HL-60/S4 treated with retinoic acid at 250 ng/mL for 4 days and 3 days (cell line): Measurements from ENCODE around the gene ABHD16B.
"Not testable (repeated sequence)": the region's sequence is repeated elsewhere in the genome, so short reads cannot be mapped to it uniquely, and the experiment has no call there.

Source experiments
- in situ Hi-C: fragments of 300-500 bp; cut with MboI; formaldehyde crosslinking; loops from 2 replicates; pipeline ENCODE4 v1.7.0; 2022; ENCODE audit warnings: low sequenced_read_pairs

Gene ABHD16B

DNA sequence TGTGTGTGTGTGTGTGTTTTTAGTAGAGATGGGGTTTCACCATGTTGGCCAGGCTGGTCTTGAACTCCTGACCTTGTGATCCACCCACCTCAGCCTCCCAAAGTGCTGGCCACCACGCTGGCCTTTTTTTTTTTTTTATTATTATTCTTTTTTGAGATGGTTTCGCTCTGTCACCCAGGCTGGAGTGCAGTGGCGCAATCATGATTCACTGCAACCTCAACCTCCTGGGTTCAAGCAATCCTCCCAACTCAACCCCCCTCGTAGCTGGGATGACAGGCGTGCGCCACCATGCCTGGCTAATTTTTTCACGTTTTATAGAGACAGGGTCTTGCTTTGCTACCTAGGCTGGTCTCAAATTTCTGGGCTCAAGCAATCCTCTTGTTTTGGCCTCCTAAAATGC lies 12.9 kb downstream of the ABHD16B start:
- in situ Hi-C loops = not testable (repeated sequence)

DNA sequence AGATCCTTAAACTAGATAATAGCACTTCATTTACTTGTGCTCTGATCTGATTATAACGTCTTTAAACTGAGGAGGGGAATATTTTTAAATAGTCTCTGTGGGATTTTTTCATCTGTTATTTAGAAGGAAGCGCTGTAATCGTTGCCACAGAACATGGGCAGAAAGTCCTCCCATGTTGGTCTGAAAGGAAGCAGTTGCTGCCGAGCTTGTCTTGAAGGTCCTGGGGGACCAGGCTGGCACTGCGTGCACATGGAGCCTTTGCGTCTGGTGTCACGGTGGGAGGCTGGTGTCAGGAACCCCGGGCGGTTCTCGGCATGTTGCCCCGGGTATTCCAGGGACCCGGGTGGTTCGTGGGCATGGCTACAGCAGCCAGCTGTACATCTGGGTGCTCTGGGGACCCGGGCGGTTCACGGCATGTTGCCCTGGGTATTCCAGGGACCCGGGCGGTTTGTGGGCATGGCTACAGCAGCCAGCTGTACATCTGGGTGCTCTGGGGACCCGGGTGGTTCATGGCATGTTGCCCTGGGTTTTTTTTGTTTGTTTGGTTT lies 15.3 kb downstream of the ABHD16B start:
- in situ Hi-C loops = no loop called here

GRCh38 chr20:63877755-63878470 lies 16.6 kb downstream of the ABHD16B start:
- in situ Hi-C loops = no loop called here

DNA sequence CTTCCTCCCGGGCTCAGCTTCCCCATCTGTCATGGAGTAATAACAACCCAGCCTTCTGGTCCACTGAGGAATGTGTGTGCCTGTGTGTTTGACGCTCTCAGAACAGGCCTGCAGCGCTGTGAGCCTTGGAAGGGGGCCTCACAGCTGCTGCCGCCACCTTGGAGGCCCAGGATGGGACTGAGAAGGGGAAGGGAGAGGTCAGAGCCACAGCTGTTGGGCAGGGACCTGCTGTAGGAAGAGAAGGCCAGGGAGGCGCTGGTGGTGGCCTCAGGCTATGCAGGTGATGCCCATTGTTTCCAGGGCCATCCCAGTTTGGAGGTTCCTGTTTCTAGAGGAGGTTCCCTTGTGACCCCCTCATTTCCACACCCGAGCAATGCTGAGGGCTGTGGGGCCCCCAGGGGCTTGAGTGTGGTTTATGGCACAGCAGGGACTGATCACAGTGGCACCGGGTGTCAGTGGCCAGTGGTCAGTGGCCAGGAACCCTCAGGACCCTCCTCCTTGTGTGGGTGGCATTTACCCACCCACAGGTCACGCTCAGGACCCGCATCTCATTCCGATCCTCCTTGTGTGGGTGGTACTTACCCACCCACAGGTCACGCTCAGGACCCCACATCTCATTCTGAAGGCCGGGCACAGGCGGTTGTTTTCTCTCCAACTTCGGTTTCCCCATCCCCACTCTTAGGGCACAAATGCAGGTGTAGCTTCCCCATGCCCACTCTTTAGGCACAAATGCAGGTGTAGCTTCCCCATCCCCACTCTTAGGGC lies 17.8 kb downstream of the ABHD16B start:
- in situ Hi-C loops = no loop called here

GRCh38 chr20:63880901-63881300 lies 19.6 kb downstream of the ABHD16B start:
- in situ Hi-C loops = not testable (repeated sequence)

- in situ Hi-C loops = no loop called here
These were observed 20.3 kb downstream of the ABHD16B start for GRCh38 chr20:63881451-63882226.

GRCh38 chr20:63882257-63883200 lies 21.2 kb downstream of the ABHD16B start:
- in situ Hi-C loops = no loop called here

DNA sequence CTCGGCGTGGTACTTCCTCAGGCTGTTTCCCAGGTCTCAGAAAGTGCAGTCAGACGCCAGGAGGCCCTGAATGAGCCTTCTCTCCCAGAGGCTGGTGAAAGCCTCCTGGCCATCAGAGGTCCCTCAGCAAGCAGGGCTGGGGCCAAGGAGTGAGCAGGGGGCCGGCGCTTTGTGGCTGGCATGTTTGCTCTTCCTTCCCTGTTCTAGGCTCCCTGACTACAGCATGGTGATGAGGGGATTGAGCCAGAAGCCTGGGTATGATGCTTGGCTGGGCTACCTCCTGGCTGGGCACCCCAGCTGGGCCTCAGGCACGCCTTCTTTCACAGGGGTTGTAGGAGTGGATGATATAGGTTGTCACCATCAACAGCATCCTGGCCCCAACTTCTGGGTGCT lies 21.9 kb downstream of the ABHD16B start:
- in situ Hi-C loops = no loop called here

DNA sequence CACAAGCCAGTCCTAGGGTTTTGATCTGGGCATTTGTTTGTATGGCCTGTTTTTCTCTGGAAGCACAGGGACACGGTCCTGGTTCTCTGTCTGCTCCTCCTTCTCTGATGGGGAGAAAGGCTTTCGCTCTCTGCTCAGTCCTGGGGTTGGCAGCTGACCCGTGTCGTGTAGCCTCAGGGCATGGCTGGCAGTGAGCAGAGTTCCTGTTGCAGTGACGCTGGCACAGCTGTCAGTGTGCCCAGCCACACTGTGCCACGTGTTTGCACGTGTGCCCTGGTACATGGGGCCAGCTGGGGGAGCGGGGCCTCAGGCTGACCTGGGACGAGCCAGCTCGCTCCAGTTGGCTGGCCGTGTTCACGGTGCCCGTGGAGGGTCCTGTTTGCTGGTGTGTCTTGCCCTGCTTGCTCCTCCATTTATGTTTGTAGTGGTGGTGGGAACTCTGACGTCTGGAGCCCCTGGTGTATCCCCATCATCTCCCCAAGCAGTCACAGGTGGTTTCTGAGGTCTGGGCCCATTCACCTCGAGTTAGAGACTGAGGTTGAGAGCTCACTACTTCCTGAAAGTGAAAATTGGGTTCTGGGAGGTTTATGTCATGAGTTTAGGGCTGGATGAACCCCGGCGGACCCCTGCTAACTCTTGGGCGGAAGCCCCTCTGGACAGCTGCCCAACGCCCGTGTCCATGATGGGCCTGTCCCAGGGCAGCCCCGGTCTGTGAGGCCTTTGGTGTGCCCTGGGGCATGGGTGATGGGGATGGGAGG lies 23.4 kb downstream of the ABHD16B start:
- in situ Hi-C loops = no loop called here

DNA sequence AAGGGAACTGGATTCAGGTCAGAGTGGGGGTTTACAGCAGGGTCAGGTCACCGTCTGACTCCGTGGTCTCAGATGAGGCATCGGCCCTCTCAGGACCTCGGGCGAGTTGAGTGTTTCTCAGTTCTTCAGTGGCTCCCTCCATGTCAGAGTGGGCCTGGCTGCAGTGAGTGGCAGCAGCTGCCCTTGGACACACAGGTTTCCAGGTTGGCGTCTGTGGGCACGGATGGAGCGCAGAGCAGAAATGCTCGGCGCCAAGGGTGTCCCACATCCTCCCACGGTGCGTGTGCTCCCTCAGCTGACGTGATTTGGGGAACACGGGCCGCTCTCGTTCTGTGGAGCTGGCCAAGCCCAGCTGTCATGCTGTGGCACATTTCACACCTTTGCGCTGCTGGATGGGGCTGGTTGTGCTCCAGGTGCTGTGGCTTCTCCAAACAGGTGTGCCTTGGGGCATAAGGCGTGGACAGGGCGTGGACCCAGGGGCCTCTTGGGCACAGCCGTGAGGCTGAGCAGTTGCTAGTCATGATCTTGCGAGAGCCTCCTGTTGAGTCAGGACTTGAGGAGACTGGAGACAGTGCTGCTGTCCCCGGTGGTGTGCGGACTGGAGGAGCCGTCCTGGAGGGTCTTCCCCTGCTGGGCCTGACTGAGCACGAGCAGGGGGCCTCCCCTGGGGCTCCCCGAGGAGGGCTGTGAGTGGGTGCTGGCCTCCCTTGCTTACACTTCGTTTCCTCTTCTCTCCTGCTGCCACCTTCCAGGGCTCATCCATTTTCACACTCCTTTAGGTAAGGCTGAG lies 24.2 kb downstream of the ABHD16B start:
- in situ Hi-C loops = no loop called here

- in situ Hi-C loops = no loop called here
These were observed 24.7 kb downstream of the ABHD16B start for GRCh38 chr20:63886054-63886419.

GRCh38 chr20:63886921-63887320 lies 25.6 kb downstream of the ABHD16B start:
- in situ Hi-C loops = no loop called here

DNA sequence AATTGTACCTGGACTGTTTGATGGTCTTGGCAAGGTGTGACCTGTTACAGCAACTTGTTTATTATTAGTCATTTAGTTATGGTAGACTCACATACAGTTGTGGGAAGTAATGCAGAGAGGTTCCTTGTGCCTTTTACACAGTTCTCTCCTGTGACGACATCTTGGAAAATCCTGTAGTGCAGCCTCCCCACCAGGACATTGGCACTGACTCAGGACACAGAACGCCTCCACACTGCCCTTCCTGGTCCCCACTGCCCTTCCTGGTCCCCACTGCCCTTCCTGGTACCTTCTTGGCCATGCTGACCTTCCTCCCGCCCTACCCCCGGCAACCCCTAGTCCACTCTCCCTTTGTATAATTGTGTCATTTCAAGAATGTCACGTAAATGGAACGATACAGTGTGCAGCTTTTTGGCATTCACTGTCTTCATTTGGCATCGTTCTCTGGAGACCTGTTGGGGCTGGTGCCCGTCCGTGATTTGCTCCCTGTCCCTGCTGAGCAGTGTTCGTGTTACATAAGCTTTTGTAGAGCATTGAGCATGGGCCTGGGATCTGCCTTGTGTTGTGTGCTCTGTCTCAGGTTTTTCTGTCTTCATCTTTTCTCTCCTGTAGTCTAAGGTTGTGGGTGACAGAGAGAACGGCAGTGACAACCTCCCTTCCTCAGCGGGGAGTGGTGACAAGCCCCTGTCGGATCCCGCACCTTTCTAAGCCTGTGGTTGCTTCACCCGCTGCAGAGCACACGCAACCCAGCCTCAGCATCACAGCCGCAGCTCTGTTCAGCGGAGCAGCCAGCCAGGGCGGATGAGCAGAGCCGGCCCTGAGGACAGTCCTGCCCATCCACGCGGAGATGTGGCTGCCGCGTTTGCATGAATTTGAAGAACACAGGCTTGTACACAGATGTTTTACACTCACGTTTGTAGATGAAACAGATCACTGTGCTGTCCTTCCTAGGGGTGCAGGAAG lies 28.2 kb downstream of the ABHD16B start:
- in situ Hi-C loops = no loop called here

GRCh38 chr20:63890201-63890576 lies 28.9 kb downstream of the ABHD16B start:
- in situ Hi-C loops = no loop called here

DNA sequence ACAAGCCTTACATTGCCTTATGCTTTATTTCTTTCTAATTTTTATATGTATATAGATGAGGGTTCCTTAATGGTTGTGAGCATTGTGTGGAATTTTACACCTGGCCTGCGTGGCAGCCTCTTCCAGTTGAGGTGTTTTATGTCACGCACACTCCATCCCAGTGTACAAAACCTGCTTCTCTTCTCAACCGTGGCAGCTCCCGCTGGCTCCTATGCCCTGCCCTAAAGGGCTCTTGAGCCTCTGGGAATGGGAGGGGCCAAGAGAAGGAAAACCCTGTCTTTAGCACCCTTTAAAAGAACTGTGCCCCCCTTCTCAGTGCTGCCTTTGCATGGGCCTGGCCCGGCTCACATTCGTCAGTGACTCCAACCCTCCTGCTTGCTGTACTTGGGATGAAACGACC lies 29.3 kb downstream of the ABHD16B start:
- in situ Hi-C loops = no loop called here

GRCh38 chr20:63891061-63892002 lies 30.0 kb downstream of the ABHD16B start:
- in situ Hi-C loops = no loop called here

DNA sequence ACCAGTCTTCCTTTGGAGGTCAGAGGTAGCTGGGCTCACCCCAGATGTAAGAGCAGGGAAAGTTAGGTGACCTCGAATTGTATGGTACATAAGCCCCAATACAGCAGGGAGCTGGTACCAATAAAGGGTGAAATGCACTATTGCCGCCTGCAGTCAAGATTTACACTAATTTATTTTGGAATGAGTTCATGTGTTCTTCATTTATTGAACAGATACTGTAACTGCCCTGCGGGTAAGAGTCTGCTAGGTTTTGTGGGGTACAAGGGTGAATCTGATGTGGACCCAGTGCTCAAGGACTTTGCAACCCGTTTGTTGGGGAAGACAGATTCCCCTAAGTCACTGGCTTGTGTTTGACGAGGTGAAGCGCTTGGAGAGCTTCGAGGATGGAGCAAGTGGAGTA lies 31.1 kb downstream of the ABHD16B start:
- in situ Hi-C loops = no loop called here
